ENCODE data around the gene FOXP4.

Gene FOXP4

DNA sequence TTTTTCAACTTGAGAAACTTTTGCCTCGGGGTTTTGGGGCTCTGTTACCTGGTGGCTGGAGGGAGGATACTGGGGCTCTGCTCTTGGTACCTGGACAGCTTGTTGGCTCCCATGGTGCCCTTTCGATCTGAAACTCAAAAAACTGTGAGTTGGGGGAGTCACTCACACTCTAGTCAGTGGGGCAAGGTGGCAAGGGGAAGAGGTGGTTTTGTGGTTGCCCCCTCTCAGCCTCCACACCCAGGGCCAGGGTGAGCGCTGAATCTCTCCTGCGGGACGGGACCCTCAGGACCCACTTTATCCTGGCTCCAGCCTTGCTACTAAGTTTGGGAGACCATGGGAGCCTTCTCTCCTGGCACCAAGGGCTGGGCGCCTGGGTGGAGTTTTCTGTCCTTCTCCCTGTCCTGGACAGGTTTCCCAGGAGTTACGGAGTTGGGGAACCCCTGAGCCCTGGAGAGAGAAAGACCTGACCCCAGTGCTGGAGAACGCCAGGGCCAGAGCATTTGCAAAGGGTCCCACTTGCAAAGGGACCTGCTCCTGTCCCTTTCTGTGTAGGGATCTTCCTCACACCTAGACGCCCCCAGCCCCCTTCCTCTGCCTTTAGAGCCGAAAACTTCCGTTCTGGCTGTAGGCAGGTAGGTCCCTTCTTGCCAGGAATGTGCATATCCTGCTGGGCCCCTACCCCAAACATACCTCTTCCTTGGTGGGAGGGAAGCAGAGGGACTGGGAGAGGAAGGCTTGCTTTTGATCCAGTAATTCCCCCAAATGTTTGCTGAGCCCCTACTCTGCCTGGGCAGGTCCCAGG is 2.9 kb downstream of the FOXP4 start:
- DNase-seq: no peak

DNA sequence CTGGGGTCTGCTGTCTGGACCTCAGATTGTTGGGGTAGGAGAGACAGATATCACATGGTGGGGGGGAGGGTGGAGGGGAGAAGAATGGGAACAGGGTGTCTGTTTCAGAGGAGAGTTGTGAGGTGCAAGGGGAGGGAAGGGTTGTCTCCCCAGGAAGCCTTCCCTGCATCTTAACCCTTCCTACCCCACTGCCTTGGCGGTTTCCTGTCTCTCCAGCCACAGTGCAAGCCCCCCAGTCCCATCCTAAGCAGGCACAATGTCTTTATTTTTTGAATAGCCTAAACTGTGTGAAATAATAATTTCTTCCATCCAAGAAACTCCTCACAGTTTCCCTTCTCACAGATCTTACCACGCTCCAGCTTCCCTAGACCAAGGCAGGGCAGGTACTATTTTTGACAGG is 3.5 kb downstream of the FOXP4 start:
- no peak for DNase-seq

- DNase-seq: no peak
These were observed 5.0 kb downstream of the FOXP4 start for GRCh38 chr6:41551086-41551700.

- no peak for DNase-seq
These were observed 5.7 kb downstream of the FOXP4 start for GRCh38 chr6:41551857-41552256.

GRCh38 chr6:41552723-41553122 is 6.5 kb downstream of the FOXP4 start:
- DNase-seq: no peak

DNA sequence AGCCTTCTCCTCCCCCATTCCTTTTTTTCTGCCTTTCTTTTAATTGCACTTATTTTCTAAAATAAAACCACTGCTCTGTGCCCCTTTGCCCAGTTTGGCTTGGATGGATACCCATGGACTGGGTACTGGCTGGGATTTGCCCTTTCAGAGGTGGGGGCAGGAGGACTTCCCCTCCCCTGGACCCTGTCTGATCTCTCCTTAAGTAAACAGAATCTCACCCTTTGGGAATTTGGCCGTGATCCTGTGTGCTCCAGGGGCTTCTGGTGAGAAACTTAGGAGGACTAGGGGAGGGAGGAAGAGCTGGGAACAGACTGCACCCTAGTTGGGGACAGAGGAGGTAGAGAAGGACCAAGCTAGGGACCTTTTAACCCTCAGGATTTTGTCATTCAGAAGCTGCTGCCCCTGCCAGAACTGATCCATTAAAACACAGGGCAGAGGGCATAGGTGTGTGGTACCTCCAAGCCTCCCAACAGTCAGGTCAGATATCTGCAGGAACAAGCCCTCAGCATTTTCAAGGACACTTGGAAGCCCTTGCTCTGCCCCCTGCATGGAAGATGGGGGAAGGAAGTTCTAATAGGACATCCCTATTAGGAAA is 7.3 kb downstream of the FOXP4 start:
- DNase-seq: no peak

- DNase-seq: no peak
These were observed 9.4 kb downstream of the FOXP4 start for GRCh38 chr6:41555326-41556300.

DNA sequence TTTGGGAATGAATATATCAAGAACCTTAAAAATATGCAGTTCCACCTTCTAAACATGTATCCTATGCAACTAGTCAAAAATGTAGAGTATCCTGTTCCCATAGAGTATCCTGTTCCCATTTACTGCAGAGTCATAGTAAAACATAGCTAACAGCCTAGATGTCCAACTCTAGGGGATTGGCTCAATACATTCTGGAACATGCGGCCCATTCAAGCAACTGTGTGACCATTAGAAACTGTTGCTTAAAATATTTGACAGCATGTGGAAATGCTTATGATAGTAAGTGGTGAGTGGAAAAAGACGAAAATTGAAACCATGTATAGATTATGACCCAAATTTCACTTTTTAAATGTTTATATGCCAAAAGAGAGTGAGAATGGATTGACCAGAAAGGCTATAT is 11.2 kb downstream of the FOXP4 start:
- no peak for DNase-seq

DNA sequence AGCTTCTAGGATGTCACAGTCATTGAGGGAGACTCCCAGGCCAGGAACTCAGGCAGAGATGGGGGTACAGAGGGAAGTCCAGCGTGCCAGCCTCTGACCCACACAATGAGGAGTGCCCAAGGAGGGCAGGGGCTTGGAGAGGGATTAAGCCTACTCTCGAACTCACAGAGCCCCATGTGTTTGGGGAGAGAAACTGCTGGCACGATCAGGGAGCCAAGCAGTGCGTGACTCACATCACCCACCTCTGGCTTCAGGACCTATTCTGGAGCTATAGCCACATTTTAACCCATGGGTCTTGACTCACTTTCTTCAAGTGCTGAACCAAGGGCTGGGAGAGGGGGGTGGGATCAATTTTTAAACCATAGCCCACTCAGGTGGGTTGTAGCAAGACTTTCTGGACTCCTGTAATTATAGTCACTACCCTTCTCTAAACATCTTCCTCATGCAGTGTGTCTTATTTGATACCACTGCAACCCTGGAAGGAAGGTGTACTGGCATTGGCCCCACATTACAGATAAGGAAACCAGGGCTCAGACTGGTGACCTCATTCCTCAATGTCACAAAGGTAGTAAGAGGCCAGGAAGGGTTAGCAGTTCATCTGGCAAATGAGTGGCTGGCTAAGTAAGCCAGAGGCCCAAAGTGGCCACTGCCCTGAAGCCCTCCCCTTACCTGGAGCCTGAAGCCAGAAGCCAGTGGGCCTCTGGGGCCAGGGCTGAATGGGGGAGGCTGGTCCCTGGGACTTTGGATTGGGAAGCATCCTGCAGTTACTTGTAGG is 12.0 kb downstream of the FOXP4 start:
- no peak for DNase-seq

DNA sequence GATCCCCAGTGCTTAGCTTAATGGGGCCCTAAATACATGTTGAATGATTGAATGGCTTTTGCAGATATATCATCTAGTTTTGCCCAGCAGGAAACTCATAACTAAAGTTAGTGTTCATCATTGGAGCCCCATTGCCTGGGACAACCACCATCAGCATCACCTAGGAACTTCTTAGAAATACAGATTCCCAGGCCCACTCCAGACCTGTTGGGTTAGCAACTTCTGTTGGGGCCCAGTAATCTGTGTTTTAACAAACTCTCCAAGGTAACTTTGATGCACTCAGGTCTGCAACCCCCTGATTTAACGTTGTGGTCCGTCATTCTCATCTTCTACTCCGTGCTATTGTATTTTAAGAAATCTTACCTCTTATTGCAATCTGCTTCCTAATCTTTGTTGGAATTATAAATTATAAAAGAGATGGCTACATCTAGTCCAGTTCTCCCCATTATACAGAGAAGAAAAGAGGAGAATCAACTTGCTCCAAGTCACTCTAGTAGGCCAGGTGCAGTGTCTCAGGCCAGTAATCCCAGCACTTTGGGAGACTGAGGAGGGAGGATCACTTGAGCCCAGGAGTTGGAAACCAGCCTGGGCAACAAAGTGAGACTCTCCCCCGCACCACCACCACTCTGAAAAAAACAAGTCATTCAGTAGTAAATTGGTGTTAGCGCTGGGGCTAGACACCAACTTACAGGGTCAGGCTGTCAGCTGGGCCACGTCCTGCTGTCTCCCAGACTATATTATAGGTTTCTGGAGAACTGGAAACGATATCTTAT is 13.7 kb downstream of the FOXP4 start:
- no peak for DNase-seq

DNA sequence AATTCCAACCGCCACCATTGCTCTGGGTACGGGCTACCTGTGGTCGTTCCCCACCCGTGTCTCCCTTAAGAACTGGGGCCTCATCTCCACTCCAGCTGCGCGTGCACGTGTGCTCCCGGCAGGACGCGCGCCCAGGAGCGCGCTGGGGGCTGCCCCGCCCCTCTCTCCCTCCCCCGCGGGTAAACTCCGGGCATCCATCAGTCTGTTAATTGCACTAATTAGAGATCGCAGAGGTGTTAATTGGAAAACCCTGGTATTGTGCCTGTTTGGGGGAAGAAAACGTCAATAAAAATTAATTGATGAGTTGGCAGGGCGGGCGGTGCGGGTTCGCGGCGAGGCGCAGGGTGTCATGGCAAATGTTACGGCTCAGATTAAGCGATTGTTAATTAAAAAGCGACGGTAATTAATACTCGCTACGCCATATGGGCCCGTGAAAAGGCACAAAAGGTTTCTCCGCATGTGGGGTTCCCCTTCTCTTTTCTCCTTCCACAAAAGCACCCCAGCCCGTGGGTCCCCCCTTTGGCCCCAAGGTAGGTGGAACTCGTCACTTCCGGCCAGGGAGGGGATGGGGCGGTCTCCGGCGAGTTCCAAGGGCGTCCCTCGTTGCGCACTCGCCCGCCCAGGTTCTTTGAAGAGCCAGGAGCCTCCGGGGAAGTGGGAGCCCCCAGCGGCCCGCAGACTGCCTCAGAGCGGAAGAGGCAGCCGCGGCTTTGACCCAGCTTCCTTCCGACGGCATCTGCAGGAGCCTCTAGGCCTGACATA is 14.4 kb downstream of the FOXP4 start:
- no peak for DNase-seq

DNA sequence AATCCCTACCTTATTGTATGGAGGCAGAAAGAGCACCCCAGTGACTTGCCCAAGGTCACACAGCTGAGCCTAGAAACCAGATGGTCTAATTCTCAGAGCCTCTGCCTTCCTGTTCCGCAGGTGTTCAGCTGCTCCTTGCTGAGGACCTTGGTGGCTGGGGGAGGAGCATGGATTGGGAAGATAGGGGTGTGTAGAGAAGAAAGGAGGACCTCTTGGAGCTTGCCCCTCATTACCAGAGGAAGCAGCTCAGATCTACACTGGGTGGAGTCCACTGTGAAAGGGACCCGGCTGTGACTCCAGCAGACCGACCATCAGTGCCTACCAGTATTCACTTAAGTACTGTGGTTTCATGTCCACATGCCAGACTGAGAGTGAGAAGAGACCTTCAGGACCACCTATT is 15.2 kb downstream of the FOXP4 start:
- no peak for DNase-seq

- no peak for DNase-seq
These were observed 16.0 kb downstream of the FOXP4 start for GRCh38 chr6:41561931-41562911.

DNA sequence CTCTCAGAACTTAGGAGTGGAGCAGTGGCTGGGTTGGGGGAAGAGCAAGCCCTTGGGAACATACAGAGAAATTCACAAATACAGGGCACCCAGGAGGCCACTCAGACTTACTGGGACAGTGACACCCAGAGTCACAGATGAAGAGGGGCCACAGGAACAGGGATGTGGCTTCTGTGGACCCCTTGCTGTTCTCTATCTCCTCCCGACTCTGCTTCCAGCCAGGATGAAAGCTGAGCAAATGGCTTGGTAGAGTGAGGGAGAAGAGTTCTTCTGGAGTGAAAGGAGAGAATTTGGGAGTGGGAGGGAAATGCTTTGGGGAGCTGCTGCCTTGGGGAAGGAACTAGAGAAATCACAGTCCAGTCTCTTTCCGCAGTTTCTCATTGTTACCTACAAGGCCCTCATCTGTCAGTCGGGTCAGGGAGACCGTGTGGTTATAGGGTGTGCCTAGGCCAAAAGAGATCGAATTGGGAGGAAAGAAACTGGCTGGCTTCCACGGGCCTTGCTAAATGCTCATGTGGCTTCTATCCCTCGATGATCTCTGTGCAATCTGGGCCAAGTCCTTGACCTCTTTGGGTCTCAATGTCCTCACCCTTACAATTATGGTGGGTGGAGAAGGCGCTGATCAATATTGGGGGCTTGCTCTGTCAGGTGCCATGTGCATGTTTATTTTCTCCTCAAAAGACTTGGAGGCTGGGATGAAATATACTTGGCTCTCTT is 17.0 kb downstream of the FOXP4 start:
- no peak for DNase-seq

GRCh38 chr6:41564448-41565142 is 18.4 kb downstream of the FOXP4 start:
- no peak for DNase-seq

DNA sequence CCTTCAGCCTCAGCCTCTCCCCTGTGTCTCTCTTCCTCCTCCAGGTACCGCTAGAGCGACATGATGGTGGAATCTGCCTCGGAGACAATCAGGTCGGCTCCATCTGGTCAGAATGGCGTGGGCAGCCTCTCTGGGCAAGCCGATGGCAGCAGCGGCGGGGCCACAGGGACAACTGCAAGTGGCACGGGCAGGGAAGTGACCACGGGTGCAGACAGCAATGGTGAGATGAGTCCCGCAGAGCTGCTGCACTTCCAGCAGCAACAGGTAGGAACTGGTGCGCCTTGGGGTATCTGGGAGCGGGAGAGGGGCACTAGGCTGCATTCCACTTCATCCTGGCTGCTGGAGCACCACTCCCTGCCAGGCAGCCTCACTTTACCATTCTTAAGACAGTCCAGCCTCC is 19.5 kb downstream of the FOXP4 start:
- no peak for DNase-seq

GRCh38 chr6:41566961-41567360 is 20.8 kb downstream of the FOXP4 start:
- DNase-seq: no peak

DNA sequence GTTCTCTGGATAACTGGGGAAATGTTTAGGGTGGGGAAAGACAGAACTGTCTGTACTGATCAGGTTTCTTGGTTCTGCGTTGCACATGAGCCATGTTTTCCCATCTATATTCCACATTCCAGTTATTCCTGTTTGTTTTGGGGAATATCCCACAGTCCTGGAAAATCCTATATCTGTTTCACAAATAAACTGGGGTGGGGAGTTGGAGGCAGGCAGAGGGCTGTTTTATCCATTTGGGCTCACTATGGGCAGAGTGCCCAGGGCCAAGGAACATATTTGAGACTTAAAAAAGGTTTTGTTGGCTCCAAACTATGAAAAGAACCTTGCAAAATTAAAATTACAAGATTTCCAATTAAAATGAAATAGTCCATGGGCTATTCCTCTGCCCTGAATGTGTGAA is 21.5 kb downstream of the FOXP4 start:
- DNase-seq: no peak
